Prostate gland (tissue), 2 donors: ENCODE data around the gene NEMP2.

Experiments used
- CTCF ChIP-seq, 4 experiments: fragments of 200-600 bp in 2 of 4; fragments of 450-650 bp in 2 of 4; sonication (generic) in 2 of 4; IDR thresholded peaks; 1 replicate in 3 of 4; 2 replicates in 1 of 4; pipeline ENCODE4 v1.5.1; 2016 to 2019; ENCODE audit warnings: antibody characterized with exemption in 4 of 4, mild to moderate bottlenecking in 2 of 4, moderate library complexity in 2 of 4
- POLR2AphosphoS5 ChIP-seq: sonication (generic); formaldehyde crosslinking; IDR thresholded peaks from one replicate; pipeline ENCODE4 v1.6.1; 2017; ENCODE audit warnings: antibody characterized with exemption

- TF ChIP-seq CTCF (IDR thresholded peaks at IDR 0.05) (no peak), POLR2AphosphoS5 (no peak)
Measured at GRCh38 chr2:190529486-190530247, 4.9 kb downstream of the NEMP2 start.
